Measurements from ENCODE around the gene ZNHIT2.

DNA sequence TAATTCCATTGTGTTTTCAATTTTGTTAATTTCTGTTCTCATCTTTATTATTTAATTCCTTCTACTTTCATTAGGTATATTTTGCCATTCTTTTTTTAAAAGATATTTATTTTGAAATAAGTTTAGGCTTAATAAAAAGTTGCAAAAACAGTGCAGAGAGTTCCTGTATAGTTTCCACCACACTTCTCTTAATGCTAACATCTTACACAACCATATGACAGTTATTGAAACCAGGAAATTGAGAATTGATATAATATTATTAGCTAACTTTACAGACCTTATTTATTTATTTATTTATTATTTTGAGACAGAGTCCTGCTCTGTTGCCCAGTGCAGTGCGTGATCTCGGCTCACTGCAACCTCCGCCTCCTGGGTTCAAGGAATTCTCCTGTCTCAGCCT lies 38.8 kb upstream of the ZNHIT2 start:
- no peak for TF ChIP-seq EZH2 (IDR thresholded peaks at IDR 0.05; ENCODE audit: borderline replicate concordance, low read depth, low read length, severe bottlenecking)
- TF ChIP-seq, protein P1, sequence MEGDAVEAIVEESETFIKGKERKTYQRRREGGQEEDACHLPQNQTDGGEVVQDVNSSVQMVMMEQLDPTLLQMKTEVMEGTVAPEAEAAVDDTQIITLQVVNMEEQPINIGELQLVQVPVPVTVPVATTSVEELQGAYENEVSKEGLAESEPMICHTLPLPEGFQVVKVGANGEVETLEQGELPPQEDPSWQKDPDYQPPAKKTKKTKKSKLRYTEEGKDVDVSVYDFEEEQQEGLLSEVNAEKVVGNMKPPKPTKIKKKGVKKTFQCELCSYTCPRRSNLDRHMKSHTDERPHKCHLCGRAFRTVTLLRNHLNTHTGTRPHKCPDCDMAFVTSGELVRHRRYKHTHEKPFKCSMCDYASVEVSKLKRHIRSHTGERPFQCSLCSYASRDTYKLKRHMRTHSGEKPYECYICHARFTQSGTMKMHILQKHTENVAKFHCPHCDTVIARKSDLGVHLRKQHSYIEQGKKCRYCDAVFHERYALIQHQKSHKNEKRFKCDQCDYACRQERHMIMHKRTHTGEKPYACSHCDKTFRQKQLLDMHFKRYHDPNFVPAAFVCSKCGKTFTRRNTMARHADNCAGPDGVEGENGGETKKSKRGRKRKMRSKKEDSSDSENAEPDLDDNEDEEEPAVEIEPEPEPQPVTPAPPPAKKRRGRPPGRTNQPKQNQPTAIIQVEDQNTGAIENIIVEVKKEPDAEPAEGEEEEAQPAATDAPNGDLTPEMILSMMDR (IDR thresholded peaks at IDR 0.05; ENCODE audit: borderline replicate concordance, extremely low read depth, low read length, poor library complexity, severe bottlenecking), result no peak

Data from DND-41 (cell line).